B cell (primary cell): ENCODE measurements around the gene GCNT4. TPM values are rescaled to one million over a fixed set of nuclear protein-coding genes. Genes with fewer than 3 reads are reported as not detected.

Source experiments
- polyA plus RNA-seq: library from polyadenylated mRNA; depleted of rRNA; stranded (reverse); fragments of >200 nt; gene quantifications from 2 replicates; pipeline ENCODE4 v1.2.3, GENCODE V29; 2012
- small RNA-seq: library from RNA; depleted of rRNA; stranded (forward); fragments of <200 nt; gene quantifications from one replicate; pipeline ENCODE3, GENCODE V24; 2012; ENCODE audit warnings: low replicate concordance, low read depth; ENCODE audit not compliant: insufficient read length
- total RNA-seq, 2 donors: library from RNA; stranded (reverse); fragments of 120-200 nt in 1 of 2; gene quantifications; 1 replicate in 1 of 2; 2 replicates in 1 of 2; pipeline versions ENCODE4 v1.2.3 to v1.2.4, GENCODE V29; 2013 to 2022

Gene GCNT4
- total and polyA plus RNA-seq, 2 donors (not counting 1 experiment from before 2014, with no cell fraction given), result 0.01 TPM; not detected in 1

Small RNAs within 50 kb of the gene (small RNA-seq; reads per million reads assigned to genes)
- not detected for gene AC093259.1

Other genes starting within 250 kb of the GCNT4 start
- 8.1 and 9.4 TPM in 2 replicates for gene FAM169A, start 186.2 kb downstream of the GCNT4 start, total RNA-seq
- gene FAM169A, start 186.2 kb downstream of the GCNT4 start, polyA plus RNA-seq, result 2.1 and 4.7 TPM in 2 replicates
- 0.10 TPM in 2 replicates for gene ANKRD31, start 184.3 kb upstream of the GCNT4 start, total RNA-seq
- gene ANKRD31, start 184.3 kb upstream of the GCNT4 start, polyA plus RNA-seq, result 0.06 and 0.09 TPM in 2 replicates